Measurements from ENCODE around the gene GH2. TPM values are rescaled to one million over a fixed set of nuclear protein-coding genes. Genes with fewer than 3 reads are reported as not detected.
"Not testable (repeated sequence)": the region's sequence is repeated elsewhere in the genome, so short reads cannot be mapped to it uniquely, and the experiment has no call there.

GH2 gene
- total RNA-seq, 4 donors from 2014 or later, result not detected

DNA sequence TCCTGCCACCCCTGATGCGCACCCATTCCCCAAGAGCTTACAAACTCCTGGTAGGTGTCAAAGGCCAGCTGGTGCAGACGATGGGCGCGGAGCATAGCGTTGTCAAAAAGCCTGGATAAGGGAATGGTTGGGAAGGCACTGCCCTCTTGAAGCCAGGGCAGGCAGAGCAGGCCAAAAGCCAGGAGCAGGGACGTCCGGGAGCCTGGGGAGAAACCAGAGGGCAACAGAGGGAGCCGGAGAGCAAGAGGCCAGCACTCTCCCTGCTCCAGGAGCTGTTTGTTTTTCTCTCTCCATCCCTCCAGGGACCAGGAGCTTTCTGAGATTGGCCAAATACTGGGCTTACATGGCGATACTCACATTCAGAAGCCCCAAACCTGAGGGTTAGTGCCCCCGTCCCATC, 36.6 kb upstream of the GH2 start:
- H3K4me1 ChIP-seq, result no peaks in the 10 kb centered on the region
- intact Hi-C loops (cut with DNase I; ENCODE audit: low total_unique reads), result loop anchor here (10.0 kb wide), 1 partner anchor 366 kb away; no protein-coding TSS in a partner anchor
- no peaks in the 10 kb centered on the region for H3K36me3 ChIP-seq
- 65 to 67% methylated on average over 1 to 10 of the region's 10 CpGs for WGBS, 2 donors (ENCODE audit: low coverage in 1 of 2)
- in situ Hi-C loops (cut with MboI; ENCODE audit: low pct_ligation_motif_present in 1 of 4, low pct_unique_long_range_greater_than_20kb in 1 of 4, low sequenced_read_pairs in 3 of 4), result loop anchor here in 3 of 4 donors (10.0 to 25.0 kb wide), 5 partner anchors 94 to 369 kb away; partner anchors contain the start of genes ERN1 (in 3 of the 3) and ICAM2 (in 2 of the 3)
- DNase-seq, result no peak
- TF ChIP-seq, protein P1, sequence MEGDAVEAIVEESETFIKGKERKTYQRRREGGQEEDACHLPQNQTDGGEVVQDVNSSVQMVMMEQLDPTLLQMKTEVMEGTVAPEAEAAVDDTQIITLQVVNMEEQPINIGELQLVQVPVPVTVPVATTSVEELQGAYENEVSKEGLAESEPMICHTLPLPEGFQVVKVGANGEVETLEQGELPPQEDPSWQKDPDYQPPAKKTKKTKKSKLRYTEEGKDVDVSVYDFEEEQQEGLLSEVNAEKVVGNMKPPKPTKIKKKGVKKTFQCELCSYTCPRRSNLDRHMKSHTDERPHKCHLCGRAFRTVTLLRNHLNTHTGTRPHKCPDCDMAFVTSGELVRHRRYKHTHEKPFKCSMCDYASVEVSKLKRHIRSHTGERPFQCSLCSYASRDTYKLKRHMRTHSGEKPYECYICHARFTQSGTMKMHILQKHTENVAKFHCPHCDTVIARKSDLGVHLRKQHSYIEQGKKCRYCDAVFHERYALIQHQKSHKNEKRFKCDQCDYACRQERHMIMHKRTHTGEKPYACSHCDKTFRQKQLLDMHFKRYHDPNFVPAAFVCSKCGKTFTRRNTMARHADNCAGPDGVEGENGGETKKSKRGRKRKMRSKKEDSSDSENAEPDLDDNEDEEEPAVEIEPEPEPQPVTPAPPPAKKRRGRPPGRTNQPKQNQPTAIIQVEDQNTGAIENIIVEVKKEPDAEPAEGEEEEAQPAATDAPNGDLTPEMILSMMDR (IDR thresholded peaks at IDR 0.05), result no peak
- TF ChIP-seq POLR2A (IDR thresholded peaks at IDR 0.05), result no peak
- TF ChIP-seq POLR2AphosphoS5 (IDR thresholded peaks at IDR 0.05), result no peak
- TF ChIP-seq EP300 (IDR thresholded peaks at IDR 0.05; ENCODE audit: low read depth), result no peak
- H3K4me3 ChIP-seq, result no peak overlapping the region
- no peaks in the 10 kb centered on the region for H3K9me3 ChIP-seq
- no peaks in the 10 kb centered on the region for H3K27me3 ChIP-seq
- no peak overlapping the region for H3K27ac ChIP-seq

DNA sequence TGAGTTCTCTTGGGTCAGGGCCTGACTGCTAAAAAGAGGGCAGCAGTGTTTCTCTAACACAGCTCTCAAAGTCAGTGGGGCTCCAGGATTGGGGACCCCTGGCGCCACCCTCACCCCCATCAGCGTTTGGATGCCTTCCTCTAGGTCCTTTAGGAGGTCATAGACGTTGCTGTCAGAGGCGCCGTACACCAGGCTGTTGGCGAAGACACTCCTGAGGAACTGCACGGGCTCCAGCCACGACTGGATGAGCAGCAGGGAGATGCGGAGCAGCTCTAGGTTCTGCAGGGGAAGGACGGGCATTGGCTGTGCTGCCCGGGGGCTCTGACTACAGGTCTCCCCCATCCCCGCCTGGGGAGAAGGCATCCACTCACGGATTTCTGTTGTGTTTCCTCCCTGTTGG, 35.9 kb upstream of the GH2 start:
- Histone ChIP-seq H3K27me3 (no peaks in the 10 kb centered on the region), H3K4me3 (no peak overlapping the region), H3K27ac (no peak overlapping the region), H3K36me3 (no peaks in the 10 kb centered on the region), H3K9me3 (no peaks in the 10 kb centered on the region), H3K4me1 (no peaks in the 10 kb centered on the region)
- in situ Hi-C loops (cut with MboI; ENCODE audit: low pct_ligation_motif_present in 1 of 4, low pct_unique_long_range_greater_than_20kb in 1 of 4, low sequenced_read_pairs in 3 of 4), result loop anchor here in 3 of 4 donors (10.0 to 25.0 kb wide), 5 partner anchors 95 to 370 kb away; partner anchors contain the start of genes ERN1 (in 3 of the 3) and ICAM2 (in 2 of the 3)
- intact Hi-C loops (cut with DNase I; ENCODE audit: low total_unique reads), result loop anchor here (10.0 kb wide), 1 partner anchor 367 kb away; no protein-coding TSS in a partner anchor
- no peak for TF ChIP-seq POLR2A (IDR thresholded peaks at IDR 0.05)
- TF ChIP-seq, protein P1 (IDR thresholded peaks at IDR 0.05), result no peak
- no peak for TF ChIP-seq POLR2AphosphoS5 (IDR thresholded peaks at IDR 0.05)
- TF ChIP-seq EP300 (IDR thresholded peaks at IDR 0.05; ENCODE audit: low read depth), result no peak
- 73% methylated on average over 12 of the region's 13 CpGs; no CpG with 5 or more reads in 1 of the 2 donors for WGBS, 2 donors (ENCODE audit: low coverage in 1 of 2)
- DNase-seq, result no peak

DNA sequence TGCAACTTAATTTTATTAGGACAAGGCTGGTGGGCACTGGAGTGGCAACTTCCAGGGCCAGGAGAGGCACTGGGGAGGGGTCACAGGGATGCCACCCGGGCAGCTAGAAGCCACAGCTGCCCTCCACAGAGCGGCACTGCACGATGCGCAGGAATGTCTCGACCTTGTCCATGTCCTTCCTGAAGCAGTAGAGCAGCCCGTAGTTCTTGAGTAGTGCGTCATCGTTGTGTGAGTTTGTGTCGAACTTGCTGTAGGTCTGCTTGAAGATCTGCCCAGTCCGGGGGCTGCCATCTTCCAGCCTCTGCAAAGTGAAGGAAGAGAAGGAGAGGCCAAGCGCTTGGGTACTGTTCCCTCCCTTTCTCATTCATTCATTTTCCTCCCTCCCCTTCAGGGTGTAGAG, 35.5 kb upstream of the GH2 start:
- not testable (repeated sequence) for H3K4me1 ChIP-seq, H3K36me3 ChIP-seq, H3K4me3 ChIP-seq, H3K9me3 ChIP-seq, H3K27ac ChIP-seq, DNase-seq, H3K27me3 ChIP-seq
- in situ Hi-C loops (cut with MboI; ENCODE audit: low pct_ligation_motif_present in 1 of 4, low pct_unique_long_range_greater_than_20kb in 1 of 4, low sequenced_read_pairs in 3 of 4) (loop anchor here in 3 of 4 donors (10.0 to 25.0 kb wide), 5 partner anchors 95 to 370 kb away; partner anchors contain the start of genes ERN1 (in 3 of the 3) and ICAM2 (in 2 of the 3)), intact Hi-C loops (cut with DNase I; ENCODE audit: low total_unique reads) (loop anchor here (10.0 kb wide), 1 partner anchor 368 kb away; no protein-coding TSS in a partner anchor)
- 95% methylated on average over 10 of the region's 11 CpGs; no CpG with 5 or more reads in 1 of the 2 donors for WGBS, 2 donors (ENCODE audit: low coverage in 1 of 2)

DNA sequence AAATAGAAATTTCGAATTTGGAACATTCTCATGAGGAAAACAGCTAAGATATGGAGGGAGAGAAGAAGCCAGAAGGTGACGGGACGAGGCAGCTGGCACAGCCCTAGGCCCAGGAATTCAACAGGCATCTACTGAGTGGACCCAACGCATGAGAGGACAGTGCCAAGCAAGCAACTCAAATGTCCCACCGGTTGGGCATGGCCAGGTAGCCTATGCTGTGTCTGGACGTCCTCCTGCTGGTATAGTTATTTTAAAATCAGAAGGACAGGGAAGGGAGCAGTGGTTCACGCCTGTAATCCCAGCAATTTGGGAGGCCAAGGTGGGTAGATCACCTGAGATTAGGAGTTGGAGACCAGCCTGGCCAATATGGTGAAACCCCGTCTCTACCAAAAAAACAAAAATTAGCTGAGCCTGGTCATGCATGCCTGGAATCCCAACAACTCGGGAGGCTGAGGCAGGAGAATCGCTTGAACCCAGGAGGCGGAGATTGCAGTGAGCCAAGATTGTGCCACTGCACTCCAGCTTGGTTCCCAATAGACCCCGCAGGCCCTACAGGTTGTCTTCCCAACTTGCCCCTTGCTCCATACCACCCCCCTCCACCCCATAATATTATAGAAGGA, 34.9 kb upstream of the GH2 start:
- Histone ChIP-seq H3K4me1 (no peaks in the 10 kb centered on the region), H3K9me3 (no peaks in the 10 kb centered on the region), H3K27me3 (no peaks in the 10 kb centered on the region), H3K4me3 (no peak overlapping the region), H3K27ac (no peak overlapping the region), H3K36me3 (no peaks in the 10 kb centered on the region)
- intact Hi-C loops (cut with DNase I; ENCODE audit: low total_unique reads) (loop anchor here (10.0 kb wide), 1 partner anchor 368 kb away; no protein-coding TSS in a partner anchor), in situ Hi-C loops (cut with MboI; ENCODE audit: low pct_ligation_motif_present in 1 of 4, low pct_unique_long_range_greater_than_20kb in 1 of 4, low sequenced_read_pairs in 3 of 4) (loop anchor here in 3 of 4 donors (10.0 to 25.0 kb wide), 5 partner anchors 96 to 371 kb away; partner anchors contain the start of genes ERN1 (in 3 of the 3) and ICAM2 (in 2 of the 3))
- TF ChIP-seq EP300 (IDR thresholded peaks at IDR 0.05; ENCODE audit: low read depth) (no peak), POLR2AphosphoS5 (IDR thresholded peaks at IDR 0.05) (no peak), POLR2A (IDR thresholded peaks at IDR 0.05) (no peak)
- TF ChIP-seq, protein P1 (IDR thresholded peaks at IDR 0.05), result no peak
- WGBS, 2 donors (ENCODE audit: low coverage in 1 of 2), result 77 to 86% methylated on average over 7 to 12 of the region's 12 CpGs
- no peak for DNase-seq

DNA sequence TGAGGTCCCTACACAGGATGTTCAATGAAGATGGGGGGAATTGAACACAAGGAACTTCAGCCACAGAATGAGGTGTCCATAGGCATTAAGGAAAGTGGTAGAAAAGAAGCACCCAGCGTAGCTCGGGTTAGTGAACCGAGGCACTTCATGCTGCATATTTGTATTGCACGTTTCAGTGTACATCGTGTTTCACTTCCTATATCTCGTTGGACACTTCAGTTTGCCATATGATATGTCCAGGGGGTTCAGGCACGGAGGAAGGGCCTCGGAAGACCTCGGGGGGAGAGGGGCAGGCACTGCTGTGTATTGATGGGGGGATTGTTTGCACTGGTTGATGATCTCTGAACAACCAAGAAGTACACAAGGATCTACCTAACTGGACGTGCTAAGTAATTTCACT, 34.0 kb upstream of the GH2 start:
- 60% methylated on average over 3 to 10 of the region's 10 CpGs for WGBS, 2 donors (ENCODE audit: low coverage in 1 of 2)
- in situ Hi-C loops (cut with MboI; ENCODE audit: low pct_ligation_motif_present in 1 of 4, low pct_unique_long_range_greater_than_20kb in 1 of 4, low sequenced_read_pairs in 3 of 4), result loop anchor here in 3 of 4 donors (10.0 to 25.0 kb wide), 5 partner anchors 97 to 372 kb away; partner anchors contain the start of genes ERN1 (in 3 of the 3) and ICAM2 (in 2 of the 3)
- not testable (repeated sequence) for H3K9me3 ChIP-seq, H3K27me3 ChIP-seq, DNase-seq, H3K27ac ChIP-seq, H3K4me1 ChIP-seq, H3K36me3 ChIP-seq, H3K4me3 ChIP-seq
- intact Hi-C loops (cut with DNase I; ENCODE audit: low total_unique reads), result loop anchor here (10.0 kb wide), 1 partner anchor 369 kb away; no protein-coding TSS in a partner anchor

All from transverse colon (tissue), 4 donors.